Urinary bladder (tissue), 4 donors: ENCODE data around the gene DLGAP5. TPM values are rescaled to one million over a fixed set of nuclear protein-coding genes. Genes with fewer than 3 reads are reported as not detected.

Source experiments
- DNase-seq: peaks from one replicate; pipeline ENCODE4 v3.0.0-alpha.2; 2015; ENCODE audit errors: extremely low spot score
- H3K27ac ChIP-seq: one replicate; pipeline ENCODE4 v1.5.1; 2013; ENCODE audit warnings: low read depth, mild to moderate bottlenecking, moderate library complexity
- H3K36me3 ChIP-seq: one replicate; pipeline ENCODE4 v1.6.1; 2013; ENCODE audit warnings: mild to moderate bottlenecking, moderate library complexity; ENCODE audit not compliant: insufficient read depth
- H3K4me1 ChIP-seq: one replicate; pipeline ENCODE4 v1.6.1; 2013; ENCODE audit warnings: mild to moderate bottlenecking, moderate library complexity; ENCODE audit not compliant: insufficient read depth
- H3K4me3 ChIP-seq: one replicate; pipeline ENCODE4 v1.5.1; 2013; ENCODE audit warnings: low read depth, low read length
- WGBS: extraction: QIAGEN DNeasy Blood & Tissue Kit; methylation state at CpG from one replicate; pipeline ENCODE4 v1.1.7; 2013; 5-methylcytosine and 5-hydroxymethylcytosine counted together
- polyA plus RNA-seq: library from polyadenylated mRNA; stranded (reverse); fragments of 200-250 nt; gene quantifications from one replicate; pipeline ENCODE4 v1.2.3, GENCODE V29; 2013
- total RNA-seq: library from RNA; depleted of rRNA; stranded (reverse); fragments of >200 nt; gene quantifications from one replicate; pipeline ENCODE4 v1.2.3, GENCODE V29; 2014
- donor health status: healthy with polysubstance abuse.
- donor health status: healthy.

The DLGAP5 gene
- total and polyA plus RNA-seq, 2 donors: 0.19 to 23.4 TPM

- peak overlapping the region; percentile 89 for H3K4me3 ChIP-seq
- no peak for DNase-seq
- no peaks in the 10 kb centered on the region for H3K36me3 ChIP-seq
- WGBS: 34% methylated on average over 10 of the region's 10 CpGs
- H3K4me1 ChIP-seq: peaks cover 4% of the 10 kb centered on the region
- H3K27ac ChIP-seq: peak overlapping the region; percentile 99
These were observed 61.2 kb downstream of the DLGAP5 start for GRCh38 chr14:55130196-55130550.

- WGBS: under 1% methylated on average over 53 of the region's 53 CpGs
- no peak for DNase-seq
- peaks cover 4% of the 10 kb centered on the region for H3K4me1 ChIP-seq
These were observed 61.8 kb downstream of the DLGAP5 start for GRCh38 chr14:55129428-55130195.

GRCh38 chr14:55129086-55129427 is 62.3 kb downstream of the DLGAP5 start, which contains the start of gene LGALS3:
Gene LGALS3 (plus strand): TSS chr14:55129252. CDS start chr14:55137374, 8,122 bp downstream.
- DNase-seq: no peak
- peaks cover 4% of the 10 kb centered on the region for H3K4me1 ChIP-seq
- WGBS: under 1% methylated on average over 50 of the region's 50 CpGs
- H3K27ac ChIP-seq: peak within 1 kb of the TSS; percentile 99
- peak within 1 kb of the TSS; percentile 89 for H3K4me3 ChIP-seq
- no peaks in the 10 kb centered on the region for H3K36me3 ChIP-seq

More at GRCh38 chr14:55129428-55130195, 61.8 kb downstream of the DLGAP5 start:
- Histone ChIP-seq H3K27ac (peak overlapping the region; percentile 99), H3K4me3 (peak overlapping the region; percentile 89), H3K36me3 (no peaks in the 10 kb centered on the region)

GRCh38 chr14:55128386-55129085 is 62.8 kb downstream of the DLGAP5 start:
- H3K4me1 ChIP-seq: peaks cover 4% of the 10 kb centered on the region

GRCh38 chr14:55127460-55127951 is 63.9 kb downstream of the DLGAP5 start:
- DNase-seq: no peak
- WGBS: 58% methylated on average over 2 of the region's 2 CpGs
- Histone ChIP-seq H3K4me3 (no peak overlapping the region), H3K4me1 (peaks cover 2% of the 10 kb centered on the region), H3K36me3 (no peaks in the 10 kb centered on the region), H3K27ac (no peak overlapping the region)

More at GRCh38 chr14:55128386-55129085, 62.8 kb downstream of the DLGAP5 start:
- peak overlapping the region; percentile 99 for H3K27ac ChIP-seq
- H3K36me3 ChIP-seq: no peaks in the 10 kb centered on the region
- peak overlapping the region; percentile 89 for H3K4me3 ChIP-seq
- DNase-seq: no peak
- 19% methylated on average over 20 of the region's 20 CpGs for WGBS

GRCh38 chr14:55126932-55127459 is 64.4 kb downstream of the DLGAP5 start:
- H3K27ac ChIP-seq: no peak overlapping the region
- H3K4me1 ChIP-seq: peaks cover 2% of the 10 kb centered on the region
- WGBS: 66% methylated on average over 5 of the region's 5 CpGs

GRCh38 chr14:55126034-55126433 is 65.4 kb downstream of the DLGAP5 start:
- Histone ChIP-seq H3K4me3 (no peak overlapping the region), H3K27ac (no peak overlapping the region), H3K4me1 (peaks cover 3% of the 10 kb centered on the region), H3K36me3 (no peaks in the 10 kb centered on the region)
- WGBS: 39% methylated on average over 3 of the region's 3 CpGs
- no peak for DNase-seq

More at GRCh38 chr14:55126932-55127459, 64.4 kb downstream of the DLGAP5 start:
- no peak for DNase-seq
- no peak overlapping the region for H3K4me3 ChIP-seq
- H3K36me3 ChIP-seq: no peaks in the 10 kb centered on the region

- H3K4me1 ChIP-seq: peaks cover 3% of the 10 kb centered on the region
- H3K36me3 ChIP-seq: no peaks in the 10 kb centered on the region
- DNase-seq: no peak
- no peak overlapping the region for H3K4me3 ChIP-seq
- WGBS: 84% methylated on average over 3 of the region's 3 CpGs
- H3K27ac ChIP-seq: no peak overlapping the region
These were observed 66.0 kb downstream of the DLGAP5 start for GRCh38 chr14:55125403-55125802.

- Histone ChIP-seq H3K4me1 (peaks cover 3% of the 10 kb centered on the region), H3K36me3 (no peaks in the 10 kb centered on the region), H3K4me3 (no peak overlapping the region), H3K27ac (no peak overlapping the region)
- WGBS: 81% methylated on average over 8 of the region's 8 CpGs
- DNase-seq: no peak
These were observed 66.5 kb downstream of the DLGAP5 start for GRCh38 chr14:55124774-55125386.

GRCh38 chr14:55123852-55124639 is 67.3 kb downstream of the DLGAP5 start:
- Histone ChIP-seq H3K36me3 (no peaks in the 10 kb centered on the region), H3K4me3 (no peak overlapping the region), H3K27ac (no peak overlapping the region), H3K4me1 (peaks cover 3% of the 10 kb centered on the region)
- 74% methylated on average over 9 of the region's 9 CpGs for WGBS
- DNase-seq: no peak

GRCh38 chr14:55123101-55123500 is 68.3 kb downstream of the DLGAP5 start:
- DNase-seq: no peak
- no peaks in the 10 kb centered on the region for H3K36me3 ChIP-seq
- peak overlapping the region; percentile 44 for H3K27ac ChIP-seq
- 68% methylated on average over 8 of the region's 8 CpGs for WGBS
- H3K4me1 ChIP-seq: peaks cover 3% of the 10 kb centered on the region
- no peak overlapping the region for H3K4me3 ChIP-seq

- Histone ChIP-seq H3K4me3 (no peak overlapping the region), H3K36me3 (no peaks in the 10 kb centered on the region), H3K4me1 (peaks cover 3% of the 10 kb centered on the region), H3K27ac (peak overlapping the region; percentile 44)
- 30% methylated on average over 8 of the region's 8 CpGs for WGBS
- DNase-seq: peak; percentile 83
These were observed 68.9 kb downstream of the DLGAP5 start for GRCh38 chr14:55122440-55122986.
